Measurements from ENCODE around the gene LYST.

DNA sequence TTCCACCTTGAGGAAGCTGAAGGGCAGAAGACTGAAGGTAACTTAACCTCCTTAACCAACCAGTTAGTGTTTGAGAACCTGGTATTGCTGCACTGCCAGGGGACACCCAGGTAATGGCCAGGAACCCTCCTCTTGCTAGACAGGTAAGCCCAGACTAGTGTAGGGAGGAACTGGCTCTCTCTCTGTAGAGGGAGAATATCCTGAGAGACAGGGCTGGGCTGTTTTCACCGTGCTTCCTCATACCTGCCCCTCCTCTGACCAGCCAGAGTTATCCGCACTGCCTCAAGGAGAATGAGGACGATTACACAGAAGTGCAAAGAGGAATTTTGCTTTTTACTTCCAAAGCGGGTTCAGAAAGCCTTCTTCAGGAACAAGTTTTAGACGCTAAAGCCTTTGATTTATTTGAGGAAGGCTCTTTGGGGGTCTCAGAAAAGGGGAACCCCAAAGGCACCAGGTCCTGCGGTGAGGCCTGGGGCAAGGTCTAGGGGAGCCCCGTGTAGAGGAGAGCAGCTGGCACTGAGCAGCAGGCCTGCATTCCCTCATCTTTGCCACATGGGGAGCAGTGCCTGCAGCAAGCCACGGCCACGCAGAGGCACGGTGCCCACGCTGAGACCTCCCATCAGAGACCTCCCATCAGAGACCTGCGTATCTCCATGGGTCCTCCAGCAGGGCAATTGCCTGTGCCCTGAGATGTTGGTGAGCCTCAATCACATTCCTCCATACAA lies 230.6 kb downstream of the LYST start:
- TF ChIP-seq FOXA1 (IDR thresholded peaks at IDR 0.05) (no peak), FOXM1 (IDR thresholded peaks at IDR 0.05; ENCODE audit: borderline replicate concordance) (no peak), ZNF384 (IDR thresholded peaks at IDR 0.05) (no peak), FOXK2 (IDR thresholded peaks at IDR 0.05) (no peak), SP1 (IDR thresholded peaks at IDR 0.05) (no peak), LEF1 (IDR thresholded peaks at IDR 0.05; ENCODE audit: borderline replicate concordance) (no peak), HDGF (IDR thresholded peaks at IDR 0.05; ENCODE audit: borderline replicate concordance) (no peak), ELF4 (IDR thresholded peaks at IDR 0.05) (no peak), NFRKB (IDR thresholded peaks at IDR 0.05) (no peak), TARDBP (IDR thresholded peaks at IDR 0.05) (no peak), L3MBTL2 (conservative IDR thresholded peaks at IDR 0.05) (no peak), SUZ12 (IDR thresholded peaks at IDR 0.05) (no peak)
